Measurements from ENCODE around the gene ZNF318.
"Not testable (repeated sequence)": the region's sequence is repeated elsewhere in the genome, so short reads cannot be mapped to it uniquely, and the experiment has no call there.

The ZNF318 gene

DNA sequence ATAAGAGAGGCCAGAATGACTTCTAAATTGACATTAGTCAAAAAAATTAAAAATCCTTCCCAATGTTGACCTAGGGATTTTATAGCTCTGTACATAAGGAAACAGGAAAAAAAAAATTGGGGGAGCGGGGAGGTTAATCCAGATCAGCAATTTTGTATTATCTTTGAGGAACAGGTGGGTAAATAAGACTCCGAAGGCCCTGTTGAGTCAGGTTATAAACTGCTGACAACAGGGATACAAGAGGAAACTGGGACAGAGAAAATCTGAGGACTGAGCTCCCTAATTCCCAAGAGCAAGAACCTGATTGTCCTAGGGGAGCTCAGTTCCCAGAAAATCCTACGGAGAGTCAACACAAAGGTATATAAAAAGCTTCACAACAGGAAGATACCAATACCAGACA lies 34.0 kb downstream of the ZNF318 start:
- DNase-seq, result no peak

DNA sequence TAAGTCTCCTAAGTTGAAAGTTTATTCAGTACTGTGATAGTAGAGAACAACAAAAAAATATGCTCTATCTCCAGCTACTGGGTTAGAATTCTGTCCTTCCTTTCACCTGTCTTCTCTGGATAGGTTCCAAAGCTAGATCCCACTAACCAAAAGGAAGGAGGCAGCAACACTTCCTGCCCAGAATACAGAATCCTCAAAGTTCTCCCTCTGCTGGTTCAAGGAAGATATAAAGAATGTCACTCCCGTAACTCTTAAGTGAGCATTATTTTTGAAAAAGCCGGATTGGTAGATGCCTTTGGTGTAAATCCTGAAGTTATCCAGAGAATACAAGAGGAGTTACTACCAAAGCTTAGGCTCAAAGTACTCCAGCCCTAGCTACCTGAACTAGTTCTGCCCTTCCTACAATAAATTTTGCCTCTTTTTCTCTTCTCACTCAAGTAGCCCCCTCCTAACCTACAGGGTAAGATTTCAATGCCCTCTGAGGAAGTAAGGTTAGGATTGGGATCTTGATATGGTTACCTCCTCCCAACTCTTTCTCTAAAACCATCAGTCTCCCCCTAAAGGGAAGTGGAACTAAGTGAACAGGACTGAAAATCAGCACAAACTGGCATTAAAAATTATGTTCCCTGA lies 34.9 kb downstream of the ZNF318 start:
- DNase-seq, result peak; percentile 50

DNA sequence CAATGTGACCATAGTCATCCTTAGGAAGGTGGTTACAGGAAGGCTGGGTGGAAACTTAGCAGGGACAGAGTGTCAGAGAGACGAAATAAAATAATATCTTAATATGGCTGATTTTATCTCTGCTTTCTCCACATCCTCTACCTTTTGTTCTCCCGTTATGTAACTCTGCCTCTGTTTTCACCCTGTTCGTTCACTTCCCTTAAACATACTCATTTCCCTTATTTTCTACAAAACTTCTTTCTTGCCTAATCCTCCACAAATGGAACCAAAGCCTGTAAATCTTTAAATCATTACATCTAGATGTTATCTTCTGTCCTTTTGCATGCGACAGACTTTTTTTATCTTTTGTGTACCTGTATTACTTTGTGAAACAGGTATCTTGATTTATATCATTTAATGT lies 37.6 kb downstream of the ZNF318 start:
- peak; percentile 78 for DNase-seq

DNA sequence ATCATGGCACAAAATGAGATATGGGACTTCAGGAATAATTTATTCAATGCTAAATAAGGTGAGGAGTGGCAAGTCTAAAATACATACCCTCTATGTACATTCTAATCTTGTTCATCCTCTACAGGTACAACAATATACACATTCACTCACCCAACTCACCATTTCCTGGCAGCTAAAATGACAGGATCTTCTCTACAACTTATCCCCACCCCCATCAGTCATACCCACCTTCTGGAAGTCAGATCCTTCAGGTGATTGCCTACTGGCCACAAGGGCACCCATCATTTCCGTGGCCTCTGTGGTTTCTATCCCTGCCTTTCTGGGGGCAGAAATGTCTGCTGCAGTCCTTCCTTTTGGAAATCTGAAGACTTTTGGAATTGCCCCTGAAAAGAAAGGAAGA lies 38.0 kb downstream of the ZNF318 start:
- no peak for DNase-seq

DNA sequence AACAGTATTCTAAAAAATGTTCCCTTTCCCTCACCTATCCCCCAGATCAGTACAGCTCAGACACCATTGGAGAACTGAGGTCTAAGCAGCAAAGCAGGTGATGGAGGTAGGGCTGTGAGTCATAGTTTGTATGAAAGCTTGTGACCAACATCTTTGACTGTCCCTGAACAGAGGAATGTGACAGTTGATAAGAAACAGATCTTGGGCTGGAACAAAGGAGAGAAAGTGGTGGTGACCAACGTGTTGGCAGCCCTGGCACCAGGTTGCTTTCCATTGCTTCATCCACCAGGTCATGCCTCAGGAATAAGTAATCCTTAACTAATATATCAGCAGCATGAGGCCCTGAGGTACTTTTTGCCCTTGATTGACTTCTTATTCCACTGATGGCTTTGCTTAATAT lies 40.9 kb downstream of the ZNF318 start:
- no peak for DNase-seq

DNA sequence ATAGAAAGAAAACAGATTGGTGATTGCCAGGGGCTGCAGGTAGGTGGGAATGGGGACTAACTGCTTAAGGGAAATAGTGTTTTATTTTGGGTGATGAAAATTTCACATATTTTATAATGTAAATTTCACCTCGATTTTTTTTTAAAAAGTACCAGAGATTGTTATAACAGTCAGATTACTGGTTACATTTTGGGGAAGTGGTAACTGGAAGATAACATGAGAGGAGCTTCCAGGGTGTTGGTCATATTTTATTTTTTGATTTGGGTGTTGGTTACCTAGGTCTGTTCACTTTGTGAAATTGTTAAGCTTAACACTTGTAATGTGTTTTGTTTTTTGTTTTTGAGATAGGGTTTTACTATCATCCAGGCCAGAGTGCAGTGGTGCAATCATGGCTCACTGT lies 43.6 kb downstream of the ZNF318 start:
- DNase-seq, result no peak

DNA sequence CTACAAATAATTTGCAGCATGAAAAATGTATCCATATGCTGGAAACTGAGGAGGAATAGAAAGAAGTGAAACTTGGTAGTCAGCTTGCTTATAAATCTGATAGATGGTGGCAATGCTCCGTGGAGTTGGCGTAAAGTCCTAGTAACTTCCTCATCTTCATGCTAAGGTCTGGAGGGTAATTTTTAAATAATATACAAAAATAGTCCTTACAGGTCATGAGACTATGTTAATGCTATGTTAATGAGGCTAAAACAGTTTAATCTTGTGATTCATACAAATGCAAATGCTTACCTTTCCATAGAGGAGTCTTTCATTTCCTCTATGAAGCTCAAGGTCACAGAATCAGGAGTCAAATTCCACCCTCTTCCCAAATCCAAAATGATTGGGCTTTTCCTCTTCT lies 51.4 kb downstream of the ZNF318 start:
- peak; percentile 35 for DNase-seq

DNA sequence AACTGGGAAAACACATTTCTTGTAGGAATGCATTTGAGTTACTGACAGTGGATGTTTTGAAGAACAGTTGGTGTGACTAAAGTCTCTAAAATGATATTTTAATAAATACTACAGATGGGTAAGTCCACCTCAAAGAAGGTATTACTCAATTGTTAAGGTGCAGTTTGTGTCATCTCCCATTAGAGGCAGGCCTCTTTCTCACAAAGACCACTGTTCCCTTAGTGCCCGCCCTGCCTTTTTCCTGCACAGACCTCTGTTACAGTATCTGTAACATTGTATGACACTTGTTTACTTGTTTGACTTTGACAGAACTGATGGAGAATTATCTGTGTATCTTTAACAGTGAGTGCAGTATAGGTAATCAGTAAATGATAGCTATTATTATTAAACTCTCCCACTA lies 55.6 kb downstream of the ZNF318 start:
- DNase-seq, result no peak

DNA sequence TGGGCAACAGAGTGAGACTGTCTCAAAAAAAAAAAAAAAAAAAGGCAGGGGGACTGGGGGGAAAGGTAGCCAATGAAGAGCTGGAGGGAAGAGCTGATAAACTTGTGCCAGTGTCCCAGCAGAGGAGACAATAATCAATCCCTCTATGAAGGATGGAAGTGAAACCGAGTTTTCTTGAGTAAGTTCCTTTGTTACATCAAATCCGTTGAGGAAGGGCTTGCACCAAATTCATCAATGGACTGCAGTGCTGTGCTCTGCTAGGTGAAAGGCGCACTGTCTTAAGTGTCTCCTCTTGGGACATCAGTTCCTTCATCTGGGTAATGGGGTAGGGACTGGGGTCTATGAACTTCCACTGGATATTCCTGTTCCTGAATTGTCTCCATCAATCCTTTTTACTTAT lies 57.8 kb downstream of the ZNF318 start:
- DNase-seq, result peak; percentile 78

DNA sequence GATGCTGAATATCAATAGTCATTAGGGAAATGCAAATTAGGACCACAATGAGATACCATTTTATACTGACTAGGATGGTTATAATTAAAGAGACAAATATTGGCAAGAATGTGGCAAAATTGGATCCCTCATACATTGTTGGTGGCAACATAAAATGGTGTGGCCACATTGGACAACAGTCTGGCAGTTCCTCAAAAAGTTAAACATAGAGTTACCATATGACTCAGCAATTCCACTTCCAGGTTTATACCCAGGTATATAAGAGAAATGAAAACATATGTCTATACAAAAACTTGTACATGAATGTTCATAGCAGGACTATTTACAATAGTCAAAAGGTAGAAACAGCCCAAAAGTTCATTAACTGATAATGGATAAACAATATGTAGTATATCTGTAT lies 58.8 kb downstream of the ZNF318 start:
- DNase-seq, result peak; percentile 53

DNA sequence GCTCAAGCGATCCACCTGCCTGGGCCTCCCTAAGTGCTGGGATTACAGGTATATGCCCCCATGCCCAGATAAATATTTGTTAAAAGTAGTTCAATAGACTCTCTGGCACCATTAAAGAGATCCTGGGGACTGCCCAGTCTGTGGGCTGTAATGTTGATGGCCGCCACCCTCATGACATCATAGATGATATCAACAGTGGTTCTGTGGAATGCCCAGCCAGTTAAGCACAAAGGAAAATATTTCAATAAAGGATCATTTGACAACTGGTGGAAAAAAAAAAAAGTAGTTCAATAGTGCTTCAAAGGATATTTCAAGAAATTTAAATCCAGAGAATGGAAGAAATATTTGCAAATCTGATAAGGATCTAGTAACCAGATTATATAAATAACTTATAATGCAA lies 59.3 kb downstream of the ZNF318 start:
- peak; percentile 59 for DNase-seq

DNA sequence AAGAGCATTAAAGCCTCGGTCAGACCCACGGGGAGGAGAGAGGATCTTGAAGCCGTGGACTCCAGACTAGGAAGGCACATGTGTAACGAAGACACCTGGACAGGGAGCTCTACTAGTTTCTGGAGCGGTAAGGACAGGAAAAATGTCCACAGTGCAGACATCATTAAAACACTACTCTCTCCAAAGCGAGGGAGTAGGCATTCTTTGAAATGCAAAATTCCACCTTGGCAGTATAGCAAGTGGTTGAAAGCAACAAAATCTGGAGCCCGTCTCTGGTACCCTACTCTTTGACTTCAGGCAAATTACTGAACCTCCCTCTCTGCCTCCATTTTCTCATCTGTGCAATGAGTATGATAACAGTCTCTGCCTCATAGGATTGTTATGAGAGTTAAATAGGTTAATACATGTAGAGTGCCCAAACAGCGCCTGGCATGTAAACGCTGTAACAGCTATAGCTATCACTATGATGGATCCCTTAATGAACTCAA lies 60.4 kb downstream of the ZNF318 start:
- no peak for DNase-seq

DNA sequence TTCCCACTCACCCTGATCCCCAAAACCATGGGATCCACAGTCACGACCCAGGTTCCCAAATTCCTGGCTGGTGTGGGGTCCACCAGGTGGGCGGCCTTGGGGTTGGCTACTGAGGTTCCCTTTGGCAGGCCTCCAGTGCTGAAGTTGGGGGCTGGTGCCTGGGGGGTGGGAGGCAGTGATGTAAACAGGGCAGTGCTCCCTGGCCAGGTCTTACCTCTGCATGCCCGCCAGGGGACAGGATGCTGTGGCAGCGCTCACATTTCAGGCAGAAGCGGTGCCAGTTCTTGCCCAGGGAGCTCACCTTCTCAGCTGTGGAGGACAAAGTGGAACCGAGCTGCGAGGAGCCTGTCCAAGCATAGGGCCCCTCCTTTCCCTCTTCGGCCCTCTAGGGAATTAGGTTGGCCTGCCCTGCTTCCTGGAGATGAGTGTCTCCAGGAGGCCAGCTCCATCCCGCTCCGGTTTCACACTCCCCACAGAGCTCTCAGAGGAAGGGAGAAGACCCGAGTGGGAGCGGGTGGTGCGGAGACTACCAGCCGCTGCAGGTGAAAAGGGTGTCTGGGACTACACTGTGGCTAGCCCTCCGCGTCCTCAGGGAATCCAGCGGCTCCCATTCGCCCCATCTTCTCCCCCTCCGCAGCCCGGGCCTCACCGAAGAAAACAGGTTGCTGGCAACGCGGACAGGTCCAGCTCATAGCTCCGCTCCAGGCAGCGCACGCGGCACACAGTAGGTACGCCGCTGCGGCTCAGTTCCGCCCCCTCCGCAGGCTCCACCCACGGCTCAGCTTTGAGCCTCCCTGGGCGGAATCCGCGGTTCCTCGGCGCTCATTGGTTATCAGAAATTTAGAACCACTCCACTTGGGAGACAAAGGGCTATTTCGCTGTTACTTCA lies 61.1 kb downstream of the ZNF318 start, which contains the start of gene CRIP3:
Gene CRIP3 (minus strand): TSS at position 726 of the 889 bp plus-strand sequence. CDS start 34 bp downstream, at position 692.
- no peak for DNase-seq

DNA sequence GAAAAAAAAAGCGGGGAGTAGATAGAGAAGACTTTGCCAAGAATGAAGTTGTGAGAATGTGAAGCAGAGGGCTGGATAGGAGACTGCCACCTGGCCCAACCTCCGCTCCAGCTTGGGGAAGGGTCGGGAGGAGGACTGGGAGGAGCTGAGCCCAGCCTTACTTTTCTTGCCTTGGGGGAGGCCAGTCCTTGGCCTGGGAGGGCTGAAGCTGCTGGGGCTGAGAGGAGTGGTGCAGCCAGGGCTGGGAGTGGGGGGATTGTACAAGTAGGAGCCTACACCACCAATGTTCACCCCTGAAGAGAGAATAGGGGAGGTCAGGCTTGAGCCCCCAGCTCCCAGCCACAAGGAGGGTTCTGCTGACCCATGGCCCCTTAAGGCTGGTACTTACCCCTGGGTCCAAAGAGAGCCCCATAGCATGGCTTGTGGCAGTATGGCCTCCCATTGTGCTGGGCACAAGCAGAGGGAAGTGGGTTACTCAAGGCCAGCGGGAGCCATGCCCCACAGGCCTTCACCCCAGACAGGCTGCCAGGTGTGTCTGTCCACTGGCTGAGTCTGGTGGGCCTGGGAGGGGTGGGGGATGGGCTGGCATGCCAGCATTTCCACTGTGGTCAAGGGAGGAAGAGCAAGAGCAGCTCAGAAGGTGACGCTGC lies 61.9 kb downstream of the ZNF318 start:
- no peak for DNase-seq

DNA sequence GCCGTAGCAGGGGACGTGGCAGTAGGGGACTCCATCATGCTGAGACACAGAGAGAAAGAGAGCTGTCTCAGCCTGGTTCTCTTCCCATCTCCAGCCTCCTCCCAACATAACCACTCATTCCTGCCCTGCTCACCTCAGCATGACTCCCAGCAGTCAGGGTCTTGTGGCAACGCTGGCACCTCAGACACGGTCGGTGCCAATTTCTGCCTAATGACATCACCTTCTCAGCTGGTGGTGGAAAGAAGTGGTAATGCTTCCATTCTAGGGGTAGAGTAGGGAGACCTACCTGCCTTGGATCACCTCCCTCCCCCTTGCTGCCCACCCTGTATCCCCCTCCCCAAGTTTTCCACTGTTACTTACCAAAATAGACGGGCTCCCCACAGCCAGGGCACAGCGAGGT lies 63.4 kb downstream of the ZNF318 start:
- no peak for DNase-seq

DNA sequence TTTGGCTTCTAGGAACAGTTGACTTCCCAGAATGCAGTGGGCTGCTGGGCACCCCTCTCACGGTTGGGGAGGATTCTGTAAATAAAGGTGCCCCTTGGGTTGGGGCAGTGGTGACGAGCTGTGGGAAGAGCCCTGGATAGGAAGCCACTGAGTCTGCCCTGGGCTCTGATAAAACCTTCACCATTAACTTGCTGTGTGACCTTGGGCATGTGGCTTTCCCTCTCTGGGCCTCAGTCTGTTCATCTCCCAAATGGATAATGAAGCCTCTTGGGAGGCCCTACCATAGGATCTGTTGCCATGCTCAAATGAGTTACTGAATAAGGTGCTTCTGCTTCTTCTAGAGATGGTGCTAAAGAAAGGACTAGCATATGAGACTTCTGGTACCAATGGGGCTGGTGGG lies 64.6 kb downstream of the ZNF318 start:
- no peak for DNase-seq

DNA sequence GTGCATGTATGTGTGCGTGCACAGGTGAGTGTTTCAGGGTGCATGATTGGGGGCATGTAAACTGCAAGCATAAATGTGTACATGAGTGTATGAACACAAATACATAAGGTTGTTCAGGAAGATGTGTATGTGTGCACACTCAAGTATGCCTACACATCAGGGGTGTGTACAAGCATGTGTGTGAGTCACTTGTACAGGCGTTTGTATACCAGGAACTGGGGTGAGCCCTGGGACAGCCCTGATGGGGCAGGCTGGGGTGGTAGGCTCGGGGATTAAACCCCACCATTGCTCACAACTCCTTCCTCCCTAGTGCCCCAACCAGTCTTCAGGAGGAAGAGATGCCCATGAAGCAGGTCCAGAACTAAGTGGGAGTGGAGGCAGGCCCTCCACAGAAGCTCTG lies 65.1 kb downstream of the ZNF318 start:
- DNase-seq, result no peak

DNA sequence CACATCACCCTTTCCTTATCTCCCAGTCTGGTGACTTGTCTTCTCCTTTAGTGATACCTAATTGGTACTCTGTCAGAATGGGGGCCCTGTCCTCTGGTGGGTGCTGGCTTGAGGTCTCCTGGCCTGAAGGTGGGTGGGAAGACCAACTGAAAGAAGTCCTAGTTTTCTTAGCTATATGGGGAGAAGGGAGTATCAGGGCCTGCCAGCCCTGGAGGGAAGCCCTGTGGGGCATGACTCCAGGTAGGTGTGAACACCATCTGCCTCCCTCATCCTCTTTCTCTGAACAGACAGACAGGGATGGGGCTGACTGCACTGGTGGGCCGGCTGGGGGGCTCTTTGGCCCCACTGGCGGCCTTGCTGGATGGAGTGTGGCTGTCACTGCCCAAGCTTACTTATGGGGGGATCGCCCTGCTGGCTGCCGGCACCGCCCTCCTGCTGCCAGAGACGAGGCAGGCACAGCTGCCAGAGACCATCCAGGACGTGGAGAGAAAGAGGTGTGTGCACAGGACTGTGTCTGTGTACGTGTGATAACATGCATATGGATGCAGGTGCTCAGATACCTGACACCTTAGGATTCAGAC lies 65.6 kb downstream of the ZNF318 start:
- no peak for DNase-seq

DNA sequence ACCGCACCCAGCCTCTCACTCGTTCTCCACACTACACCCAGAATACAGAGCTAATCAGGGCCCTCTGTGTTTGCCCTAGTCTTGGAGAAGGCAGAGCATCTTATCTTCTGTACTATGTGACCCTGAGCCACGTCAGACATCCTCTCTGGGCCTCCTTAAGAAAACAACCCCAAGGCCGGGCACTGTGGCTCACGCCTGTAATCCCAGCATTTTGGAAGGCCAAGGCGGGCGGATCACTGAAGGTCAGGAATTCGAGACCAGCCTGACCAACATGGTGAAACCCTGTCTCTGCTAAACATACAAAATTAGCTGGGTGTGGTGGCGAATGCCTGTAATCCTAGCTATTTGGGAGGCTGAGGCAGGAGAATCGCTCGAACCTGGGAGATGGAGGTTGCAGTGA lies 66.4 kb downstream of the ZNF318 start:
- DNase-seq, result not testable (repeated sequence)

DNA sequence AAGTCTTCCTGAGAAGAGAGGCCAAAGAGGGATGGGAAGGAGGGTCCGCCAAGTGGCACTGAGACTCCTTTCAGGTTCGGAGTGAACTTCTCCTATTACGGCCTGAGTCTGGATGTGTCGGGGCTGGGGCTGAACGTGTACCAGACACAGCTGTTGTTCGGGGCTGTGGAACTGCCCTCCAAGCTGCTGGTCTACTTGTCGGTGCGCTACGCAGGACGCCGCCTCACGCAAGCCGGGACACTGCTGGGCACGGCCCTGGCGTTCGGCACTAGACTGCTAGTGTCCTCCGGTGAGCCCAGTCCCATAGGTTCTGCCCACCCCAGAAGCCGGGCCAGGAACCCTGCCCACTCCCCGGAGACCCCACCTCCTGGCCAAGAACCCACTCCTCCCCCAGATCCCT lies 67.3 kb downstream of the ZNF318 start:
- no peak for DNase-seq

DNA sequence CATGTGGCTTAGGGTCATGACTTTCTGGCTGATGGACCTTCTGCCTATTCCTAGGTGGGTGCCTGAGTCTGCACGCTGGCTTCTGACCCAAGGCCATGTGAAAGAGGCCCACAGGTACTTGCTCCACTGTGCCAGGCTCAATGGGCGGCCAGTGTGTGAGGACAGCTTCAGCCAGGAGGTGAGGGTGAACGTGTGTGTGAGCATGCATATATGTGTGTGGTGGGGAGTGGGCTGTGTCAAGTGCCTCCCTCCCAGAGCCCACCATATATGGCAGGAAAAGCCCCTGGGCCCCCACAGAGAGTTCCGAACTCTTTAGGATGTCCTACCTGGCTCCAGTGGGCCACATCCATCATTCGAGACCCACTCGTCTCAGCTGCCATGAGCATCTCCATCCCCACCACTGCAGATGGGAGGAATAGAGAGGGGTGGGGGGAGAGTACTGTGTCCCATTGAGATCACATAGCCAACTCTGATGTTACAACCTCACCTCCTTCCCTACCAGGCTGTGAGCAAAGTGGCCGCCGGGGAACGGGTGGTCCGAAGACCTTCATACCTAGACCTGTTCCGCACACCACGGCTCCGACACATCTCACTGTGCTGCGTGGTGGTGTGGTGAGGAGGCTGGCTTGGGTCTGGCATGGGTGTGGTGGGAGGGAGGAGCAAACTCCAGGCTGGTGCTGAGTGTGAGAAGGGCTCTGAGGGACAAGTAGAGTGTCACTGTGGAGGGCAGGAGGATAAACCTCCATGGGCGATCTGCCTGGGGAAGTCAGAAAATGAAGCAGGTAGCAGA lies 68.2 kb downstream of the ZNF318 start:
- no peak for DNase-seq
